ENCODE data around the gene SFTA2. TPM values are rescaled to one million over a fixed set of nuclear protein-coding genes. Genes with fewer than 3 reads are reported as not detected.
"Not testable (repeated sequence)": the region's sequence is repeated elsewhere in the genome, so short reads cannot be mapped to it uniquely, and the experiment has no call there.

The SFTA2 gene
- total RNA-seq, 1 donor from 2014 or later, result not detected

GRCh38 chr6:30907758-30908591, 24.0 kb downstream of the SFTA2 start, which contains the start of gene GTF2H4:
Gene GTF2H4 (plus strand): TSS chr6:30908207.
- H3K4me3 Mint-ChIP-seq, result peak within 1 kb of the TSS; percentile 97
- intact Hi-C loops (cut with micrococcal nuclease), result loop anchor here (1.0 to 10.0 kb wide), 3 partner anchors 25 to 443 kb away; no protein-coding TSS in a partner anchor
- peak within 1 kb of the TSS; percentile 69 for H3K27ac Mint-ChIP-seq
- peaks cover 26% of the 10 kb centered on the region for H3K4me1 Mint-ChIP-seq
- peak; percentile 97 for ATAC-seq (ENCODE audit: low read depth)
- ChIA-PET POLR2A (interaction anchor here (0.6 to 2.1 kb wide), 7 partner anchors 24 to 459 kb away, joined by 3 to 10 read pairs (median 5); partner anchors contain the start of genes DDR1 and MDC1), CTCF (no interaction called here)
- TF ChIP-seq CTCF (IDR thresholded peaks at IDR 0.05), result no peak
- H3K36me3 Mint-ChIP-seq (ENCODE audit: low read depth), result peaks cover 35% of the 10 kb centered on the region
- H3K27me3 Mint-ChIP-seq, result no peaks in the 10 kb centered on the region
- peak; percentile 76 for DNase-seq
- no peaks in the 10 kb centered on the region for H3K9me3 Mint-ChIP-seq

GRCh38 chr6:30907290-30907757, 24.6 kb downstream of the SFTA2 start:
- CTCF ChIA-PET; ATAC-seq (ENCODE audit: low read depth); H3K9me3 Mint-ChIP-seq; H3K27me3 Mint-ChIP-seq; DNase-seq: not testable (repeated sequence)
- Mint-ChIP-seq H3K36me3 (ENCODE audit: low read depth) (peaks cover 31% of the 10 kb centered on the region), H3K4me3 (peak overlapping the region; percentile 97), H3K27ac (peak overlapping the region; percentile 69), H3K4me1 (peaks cover 33% of the 10 kb centered on the region)
- intact Hi-C loops (cut with micrococcal nuclease), result loop anchor here (5.0 to 10.0 kb wide), 2 partner anchors 225 to 443 kb away; no protein-coding TSS in a partner anchor
- POLR2A ChIA-PET, result interaction anchor here (0.6 to 2.1 kb wide), 7 partner anchors 23 to 460 kb away, joined by 3 to 10 read pairs (median 6); partner anchors contain the start of genes DDR1 and MDC1

GRCh38 chr6:30903236-30903635, 28.7 kb downstream of the SFTA2 start:
- no peak overlapping the region for H3K4me3 Mint-ChIP-seq
- intact Hi-C loops (cut with micrococcal nuclease), result loop anchor here (10.0 kb wide), 1 partner anchor 438 kb away; no protein-coding TSS in a partner anchor

GRCh38 chr6:30902709-30903108, 29.3 kb downstream of the SFTA2 start:
- Mint-ChIP-seq H3K27ac (peak overlapping the region; percentile 57), H3K4me1 (peaks cover 24% of the 10 kb centered on the region), H3K9me3 (no peaks in the 10 kb centered on the region), H3K4me3 (no peak overlapping the region), H3K27me3 (no peaks in the 10 kb centered on the region), H3K36me3 (ENCODE audit: low read depth) (peaks cover 25% of the 10 kb centered on the region)
- ChIA-PET POLR2A (no interaction called here), CTCF (no interaction called here)
- no peak for TF ChIP-seq CTCF (IDR thresholded peaks at IDR 0.05)
- intact Hi-C loops (cut with micrococcal nuclease), result loop anchor here (10.0 kb wide), 1 partner anchor 438 kb away; no protein-coding TSS in a partner anchor
- ATAC-seq (ENCODE audit: low read depth), result no peak
- no peak for DNase-seq

More at GRCh38 chr6:30903236-30903635, 28.7 kb downstream of the SFTA2 start:
- ChIA-PET POLR2A (interaction anchor here (0.7 to 1.7 kb wide), 3 partner anchors 10 to 234 kb away, joined by 7 to 10 read pairs (median 8); partner anchors contain the start of gene VARS2), CTCF (interaction anchor here (1.2 kb wide), 1 partner anchor 11 kb away, joined by 4 read pairs; the partner anchor contains the start of gene VARS2)
- no peak for TF ChIP-seq CTCF (IDR thresholded peaks at IDR 0.05)
- no peak for ATAC-seq (ENCODE audit: low read depth)
- Mint-ChIP-seq H3K4me1 (peaks cover 29% of the 10 kb centered on the region), H3K36me3 (ENCODE audit: low read depth) (peaks cover 22% of the 10 kb centered on the region), H3K27me3 (no peaks in the 10 kb centered on the region), H3K27ac (no peak overlapping the region), H3K9me3 (no peaks in the 10 kb centered on the region)
- no peak for DNase-seq

GRCh38 chr6:30902196-30902595, 29.8 kb downstream of the SFTA2 start:
- ATAC-seq (ENCODE audit: low read depth); H3K4me3 Mint-ChIP-seq; CTCF ChIA-PET; H3K27me3 Mint-ChIP-seq; DNase-seq; POLR2A ChIA-PET; H3K9me3 Mint-ChIP-seq: not testable (repeated sequence)
- intact Hi-C loops (cut with micrococcal nuclease), result loop anchor here (10.0 kb wide), 1 partner anchor 437 kb away; no protein-coding TSS in a partner anchor
- H3K27ac Mint-ChIP-seq, result peak overlapping the region; percentile 57
- H3K4me1 Mint-ChIP-seq, result peaks cover 22% of the 10 kb centered on the region
- H3K36me3 Mint-ChIP-seq (ENCODE audit: low read depth), result peaks cover 26% of the 10 kb centered on the region

Measured in activated B cell treated with CpG ODN at 0.5 μM for 24 hours (primary cell).